HG03175 (cell line): ENCODE measurements around the gene TESK1.

Source experiments
- ATAC-seq: cut with Tn5 transposase; IDR thresholded peaks from one replicate; pipeline ENCODE4 v1.9.1; 2021; ENCODE audit warnings: mild to moderate bottlenecking, moderate library complexity; ENCODE audit not compliant: unreplicated experiment

Gene TESK1, protein sequence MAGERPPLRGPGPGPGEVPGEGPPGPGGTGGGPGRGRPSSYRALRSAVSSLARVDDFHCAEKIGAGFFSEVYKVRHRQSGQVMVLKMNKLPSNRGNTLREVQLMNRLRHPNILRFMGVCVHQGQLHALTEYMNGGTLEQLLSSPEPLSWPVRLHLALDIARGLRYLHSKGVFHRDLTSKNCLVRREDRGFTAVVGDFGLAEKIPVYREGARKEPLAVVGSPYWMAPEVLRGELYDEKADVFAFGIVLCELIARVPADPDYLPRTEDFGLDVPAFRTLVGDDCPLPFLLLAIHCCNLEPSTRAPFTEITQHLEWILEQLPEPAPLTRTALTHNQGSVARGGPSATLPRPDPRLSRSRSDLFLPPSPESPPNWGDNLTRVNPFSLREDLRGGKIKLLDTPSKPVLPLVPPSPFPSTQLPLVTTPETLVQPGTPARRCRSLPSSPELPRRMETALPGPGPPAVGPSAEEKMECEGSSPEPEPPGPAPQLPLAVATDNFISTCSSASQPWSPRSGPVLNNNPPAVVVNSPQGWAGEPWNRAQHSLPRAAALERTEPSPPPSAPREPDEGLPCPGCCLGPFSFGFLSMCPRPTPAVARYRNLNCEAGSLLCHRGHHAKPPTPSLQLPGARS

DNA sequence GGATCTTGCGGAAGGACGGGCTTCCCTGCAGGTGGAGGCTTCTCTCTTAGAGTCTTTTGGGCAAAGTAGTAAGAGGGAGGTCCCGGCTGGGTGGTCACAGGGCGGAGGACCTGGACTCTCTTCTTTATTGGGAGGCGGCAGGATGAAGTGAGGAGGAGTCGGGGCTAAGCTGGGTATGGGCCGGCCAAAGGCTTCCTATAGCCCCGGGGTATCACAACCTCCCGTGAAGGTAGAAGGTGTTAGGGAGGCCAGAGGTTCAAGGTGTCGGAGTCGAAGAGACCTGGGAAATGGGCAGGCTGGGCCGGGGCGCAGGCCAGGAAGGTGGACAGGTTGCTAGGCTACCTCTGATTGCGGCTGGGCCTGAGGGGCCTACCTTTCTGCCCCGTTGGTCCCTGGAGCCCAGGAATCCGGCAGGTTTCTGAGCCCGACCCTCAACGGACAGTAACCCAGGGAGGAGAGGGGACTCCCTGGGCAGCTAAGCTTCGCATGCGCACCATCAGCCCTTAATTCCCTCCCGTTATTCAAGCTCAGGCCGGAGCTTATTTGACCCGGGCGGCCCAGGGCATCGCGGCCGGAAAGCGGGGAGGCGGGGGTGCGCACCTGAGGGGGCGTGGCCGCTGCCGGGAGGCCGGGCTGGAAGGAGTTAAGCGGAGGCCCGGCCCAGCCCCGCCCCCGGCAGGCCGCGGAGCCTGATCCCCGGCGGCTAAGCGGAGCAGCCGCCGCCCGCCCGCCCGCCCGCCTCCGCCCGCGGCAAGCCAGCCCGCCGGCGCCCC, at the start of gene TESK1:
Gene TESK1 (plus strand): TSS at position 685 of the 773 bp plus-strand sequence. CDS start 358 bp downstream, outside the sequence.
- ATAC-seq: peak; percentile 49

GRCh38 chr9:35555881-35556280, 49.2 kb upstream of the TESK1 start:
- no peak for ATAC-seq

DNA sequence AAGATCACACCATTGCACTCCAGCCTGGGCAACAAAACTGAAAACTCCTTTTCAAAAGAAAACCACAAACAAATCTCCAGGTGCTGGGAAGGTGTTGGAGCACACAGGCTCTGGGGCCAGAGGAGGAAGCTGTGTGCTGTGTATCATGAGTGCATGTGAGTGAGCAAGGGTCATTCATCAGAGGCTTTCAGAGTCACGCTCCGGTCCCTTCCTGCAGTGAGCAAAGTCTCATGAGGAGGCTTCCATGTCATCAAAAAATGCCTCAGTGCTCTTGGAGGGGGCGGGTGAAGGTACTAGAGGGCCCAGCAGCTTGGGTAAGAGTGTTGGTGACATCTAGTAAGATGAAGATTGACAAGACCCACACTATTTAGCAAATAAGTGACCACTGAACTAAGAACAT, 48.3 kb upstream of the TESK1 start:
- ATAC-seq: no peak

GRCh38 chr9:35557320-35557719, 47.7 kb upstream of the TESK1 start:
- ATAC-seq: no peak

GRCh38 chr9:35558185-35558584, 46.9 kb upstream of the TESK1 start:
- ATAC-seq: no peak

DNA sequence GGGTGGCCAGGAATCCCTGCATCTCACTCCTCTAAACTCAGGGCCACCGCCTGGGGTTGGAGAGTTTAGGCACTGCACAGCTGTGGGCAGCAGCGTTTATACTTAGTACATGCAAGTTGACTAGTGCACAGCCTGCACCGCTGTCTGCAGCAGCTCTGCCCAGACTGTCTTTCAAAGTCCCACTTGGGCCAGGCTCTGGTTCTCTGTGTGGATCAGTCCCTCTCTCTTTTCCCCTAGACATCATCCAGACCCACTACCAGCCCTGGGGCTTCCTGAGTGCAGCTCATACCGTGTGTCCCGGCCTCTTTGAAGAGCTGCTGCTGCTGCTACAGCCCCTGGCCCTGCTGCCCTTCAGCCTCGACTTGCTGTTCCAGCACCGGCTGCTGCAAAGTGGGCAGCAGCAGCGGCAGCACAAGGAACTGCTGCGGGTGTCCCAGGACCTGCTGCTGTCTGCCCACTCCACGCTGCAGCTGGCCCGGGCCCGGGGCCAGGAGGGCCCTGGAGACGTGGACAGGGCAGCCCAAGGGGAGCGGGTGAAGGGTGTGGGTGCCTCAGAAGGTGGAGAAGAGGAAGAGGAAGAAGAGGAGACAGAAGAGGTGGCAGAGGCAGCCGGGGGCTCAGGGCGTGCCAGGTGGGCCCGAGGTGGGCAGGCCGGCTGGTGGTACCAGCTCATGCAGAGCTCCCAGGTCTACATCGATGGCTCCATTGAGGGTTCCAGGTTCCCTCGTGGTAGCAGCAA, 45.1 kb upstream of the TESK1 start:
- no peak for ATAC-seq

DNA sequence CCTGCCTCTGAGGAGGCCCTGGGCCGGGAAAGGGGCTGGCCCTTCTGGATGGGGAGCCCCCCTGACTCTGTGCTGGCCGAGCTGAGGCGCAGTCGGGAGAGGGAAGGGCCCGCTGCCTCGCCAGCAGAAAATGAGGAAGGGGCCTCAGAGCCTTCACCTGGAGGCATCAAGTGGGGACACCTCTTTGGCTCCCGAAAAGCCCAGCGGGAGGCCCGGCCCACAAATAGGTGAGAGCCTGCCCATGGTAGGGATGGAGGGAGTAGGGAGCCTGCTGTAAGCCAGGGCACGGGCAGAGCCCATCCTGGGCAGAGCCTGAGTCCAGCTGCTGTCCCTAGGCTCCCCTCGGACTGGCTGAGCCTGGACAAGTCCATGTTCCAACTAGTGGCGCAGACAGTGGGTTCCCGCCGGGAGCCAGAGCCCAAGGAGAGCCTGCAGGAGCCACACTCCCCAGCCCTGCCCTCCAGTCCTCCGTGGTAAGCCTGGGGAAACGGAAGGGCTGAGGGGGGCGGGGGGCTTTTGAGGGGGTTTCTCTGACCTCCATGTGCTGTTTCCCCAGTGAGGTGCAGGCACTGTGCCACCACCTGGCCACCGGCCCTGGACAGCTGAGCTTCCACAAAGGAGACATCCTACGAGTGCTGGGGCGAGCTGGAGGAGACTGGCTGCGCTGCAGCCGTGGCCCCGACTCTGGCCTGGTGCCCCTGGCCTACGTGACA, 44.3 kb upstream of the TESK1 start:
- no peak for ATAC-seq

DNA sequence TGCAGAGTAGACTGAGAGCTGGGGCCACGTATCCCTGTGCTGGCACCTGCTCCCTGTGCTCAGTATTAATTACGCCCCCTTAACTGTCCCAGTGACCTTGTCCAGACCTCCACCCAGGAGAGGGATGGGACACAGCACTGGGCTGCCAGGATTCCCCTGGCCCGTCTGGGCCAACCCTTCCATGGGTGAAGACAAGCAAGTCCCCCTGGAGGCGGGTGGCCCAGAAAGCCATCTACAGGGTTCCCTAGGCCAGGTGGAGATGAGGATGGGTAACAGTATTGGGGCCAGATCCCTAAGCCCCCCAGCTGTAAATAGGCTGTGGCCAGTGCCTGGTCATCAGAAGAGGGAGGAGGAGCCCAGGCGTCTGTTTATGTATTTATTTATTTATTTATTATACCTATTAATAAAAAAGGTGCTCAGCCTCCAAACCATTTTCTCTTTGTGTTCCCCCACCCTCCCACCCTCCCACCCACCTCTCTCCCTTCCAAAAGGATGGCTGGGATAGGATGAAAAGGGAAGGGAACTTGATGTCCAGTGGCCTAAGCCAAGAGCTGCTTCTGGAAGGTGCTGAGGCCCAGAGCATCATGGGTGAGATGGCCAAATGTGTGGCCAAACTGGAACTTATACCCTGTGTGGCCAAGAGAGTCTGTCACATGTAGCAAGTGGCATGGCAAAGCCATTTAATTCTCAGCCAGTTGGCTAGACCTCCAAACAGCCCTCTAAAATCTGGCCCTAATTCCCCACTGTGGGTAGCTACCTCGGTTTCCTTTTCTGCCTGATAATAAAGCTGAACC, 43.4 kb upstream of the TESK1 start:
- ATAC-seq: no peak

DNA sequence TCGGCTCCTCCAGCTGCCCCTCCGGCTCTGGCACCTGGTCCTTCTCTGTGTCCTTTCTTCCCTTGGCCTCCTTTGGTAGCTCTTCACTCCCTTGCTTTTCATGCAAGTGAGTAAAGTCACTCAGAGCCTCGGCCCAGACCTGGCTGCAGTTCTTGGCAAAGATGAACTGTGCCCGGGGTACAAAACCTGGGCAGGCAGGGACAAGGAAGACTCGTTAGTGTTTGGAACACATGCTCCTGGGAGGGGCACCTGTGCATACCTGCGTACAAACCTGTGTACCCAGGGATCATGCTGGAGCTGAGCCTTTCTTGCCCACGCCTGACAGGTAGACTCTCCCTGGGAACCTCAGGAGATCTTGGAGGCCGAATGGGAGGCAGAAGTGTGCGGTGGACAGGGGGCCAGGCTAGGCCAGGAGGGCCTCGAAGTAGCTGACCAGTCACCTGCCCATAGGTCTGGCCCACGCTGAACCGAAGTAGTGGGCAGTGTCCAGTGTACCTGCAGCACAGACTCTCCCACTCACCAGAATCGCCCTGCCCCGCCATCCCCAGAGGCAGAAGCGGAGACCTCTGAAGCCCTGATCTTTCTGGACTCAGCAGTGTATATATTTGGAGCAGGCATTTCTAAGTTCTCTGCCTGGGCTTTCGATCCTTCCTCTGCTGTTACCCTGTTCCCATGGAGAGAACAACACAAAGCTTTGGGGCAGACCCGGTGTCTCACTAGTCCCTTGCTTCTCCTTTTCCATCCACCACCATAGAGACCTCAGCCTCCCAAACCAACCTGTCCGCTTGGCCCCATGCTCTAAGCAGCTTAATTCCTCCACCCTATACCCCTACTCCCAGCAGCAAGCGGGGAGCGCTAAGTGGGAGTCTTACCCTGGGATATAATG, 41.9 kb upstream of the TESK1 start:
- no peak for ATAC-seq

- ATAC-seq: no peak
Measured at GRCh38 chr9:35563791-35564197, 41.3 kb upstream of the TESK1 start.

DNA sequence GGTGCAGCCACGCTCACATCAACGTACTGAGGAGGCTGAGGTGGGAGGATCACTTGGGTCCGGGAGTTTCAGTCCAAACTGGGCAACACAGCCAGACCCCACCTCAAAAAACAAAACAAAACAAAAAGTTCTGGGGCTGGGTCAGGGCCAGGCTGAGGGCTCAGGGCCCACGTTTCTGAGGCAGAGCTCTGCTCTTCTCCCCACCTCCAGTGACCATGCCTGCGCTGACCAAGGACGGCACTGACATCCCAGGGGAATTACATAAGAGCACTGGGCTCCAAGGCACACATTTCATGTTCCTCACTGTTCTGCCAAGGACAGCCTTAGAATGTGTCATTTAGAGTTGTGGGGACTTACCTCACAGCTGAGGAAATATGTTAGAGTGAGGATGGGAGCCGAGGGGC, 40.4 kb upstream of the TESK1 start:
- no peak for ATAC-seq

DNA sequence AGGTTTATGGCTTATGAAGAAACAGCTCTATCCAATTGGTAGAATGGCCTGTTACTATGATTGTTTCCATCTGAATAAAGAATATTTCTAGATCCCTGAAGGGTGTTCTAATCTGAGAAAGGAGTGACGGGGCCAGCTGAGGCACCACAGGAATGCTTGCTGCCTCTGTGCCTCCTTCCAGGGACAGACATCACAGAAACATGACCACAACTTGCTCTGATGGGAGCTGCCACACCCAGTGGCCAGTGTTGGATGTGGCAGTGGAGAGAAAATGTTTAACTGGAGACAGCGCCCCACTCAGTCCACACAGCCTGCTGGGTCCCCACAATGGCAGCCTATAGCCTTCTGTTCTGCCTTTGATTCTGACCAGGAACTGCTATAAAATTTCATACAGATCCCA, 38.6 kb upstream of the TESK1 start:
- ATAC-seq: no peak

DNA sequence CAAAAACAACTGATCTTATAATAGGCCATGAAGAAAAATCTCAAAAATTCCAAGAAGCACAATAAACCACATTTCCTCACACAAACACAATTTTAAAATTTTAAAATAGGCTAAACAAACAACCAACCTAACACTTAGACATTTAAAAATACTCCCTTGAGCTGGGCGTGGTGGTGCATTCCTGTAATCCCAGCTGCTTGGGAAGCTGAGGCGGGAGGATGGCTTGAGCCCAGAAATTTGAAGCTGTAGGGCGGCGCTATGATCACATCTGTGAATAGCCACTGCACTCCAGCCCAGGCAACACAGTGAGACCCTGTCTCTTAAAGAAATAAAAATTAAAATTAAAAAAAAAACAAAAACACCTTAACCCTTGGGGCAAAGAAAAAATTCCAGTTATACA, 36.9 kb upstream of the TESK1 start:
- no peak for ATAC-seq

DNA sequence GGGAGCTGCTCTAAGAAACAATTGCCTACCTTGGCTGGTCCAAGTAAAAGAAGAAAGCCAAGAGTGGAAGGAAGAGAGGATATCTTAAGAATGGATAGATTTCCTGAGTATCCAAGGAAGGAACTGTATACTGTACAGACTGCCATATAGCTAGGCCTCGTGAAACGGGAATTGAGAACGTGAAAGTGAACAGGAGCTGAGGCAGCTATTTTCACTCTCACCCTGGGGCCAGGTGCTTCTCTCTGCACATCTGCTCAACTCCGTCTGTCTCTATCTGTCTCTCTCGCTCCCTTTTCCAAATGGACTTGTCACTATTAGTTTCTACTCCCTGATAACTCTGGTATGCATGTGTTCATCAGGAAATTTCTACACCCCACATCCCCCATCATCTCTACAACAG, 35.9 kb upstream of the TESK1 start:
- ATAC-seq: peak; percentile 55

GRCh38 chr9:35570709-35571504, 34.2 kb upstream of the TESK1 start:
- ATAC-seq: no peak

DNA sequence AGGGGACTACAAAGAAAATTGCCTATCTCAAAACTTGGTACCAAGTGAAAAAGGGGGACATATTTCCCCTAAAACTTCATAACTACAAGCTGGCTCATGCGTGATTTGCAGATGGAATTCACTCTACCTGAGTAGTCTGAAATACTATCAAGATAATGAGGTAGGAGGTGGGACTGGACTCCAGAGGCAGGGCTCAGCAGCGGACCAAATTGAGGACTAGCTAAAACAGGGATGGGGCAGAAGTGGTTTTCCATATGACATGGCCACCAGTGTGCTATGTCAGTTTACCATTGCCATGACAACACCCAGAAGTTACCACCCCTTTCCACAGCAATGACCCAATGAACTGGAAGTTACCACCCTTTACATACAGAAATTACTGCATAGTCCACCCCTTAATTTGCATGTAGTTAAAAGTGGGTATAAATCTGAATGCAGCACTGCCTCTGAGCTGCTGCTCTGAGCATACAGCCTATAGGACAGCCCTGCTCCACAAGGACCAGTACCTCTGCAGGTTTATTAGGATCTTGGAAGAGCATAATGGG, 30.4 kb upstream of the TESK1 start:
- no peak for ATAC-seq

DNA sequence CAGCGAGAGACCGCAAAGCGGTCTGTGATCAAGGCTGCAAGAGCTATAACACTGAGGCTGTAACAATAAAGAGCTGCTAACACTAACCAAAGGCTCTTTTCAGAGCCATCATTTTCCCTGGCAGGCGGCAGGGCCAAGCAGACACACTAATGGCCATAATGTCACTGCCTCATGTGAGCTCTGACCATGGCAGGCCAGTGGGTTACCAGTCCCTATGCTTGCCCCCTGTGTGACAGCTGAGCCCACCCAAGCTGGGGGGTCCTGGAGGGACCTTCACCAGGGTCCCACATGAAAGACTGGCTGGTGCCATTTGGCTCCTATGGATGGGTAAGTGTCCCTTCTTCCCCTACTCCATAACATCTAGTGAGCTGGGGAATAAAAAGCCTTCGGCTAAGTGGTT, 29.6 kb upstream of the TESK1 start:
- ATAC-seq: no peak

GRCh38 chr9:35577486-35577885, 27.6 kb upstream of the TESK1 start:
- ATAC-seq: no peak
